GM19324 (cell line): ENCODE results near the gene DAND5.

Experiments used
- ATAC-seq: cut with Tn5 transposase; IDR thresholded peaks from one replicate; pipeline ENCODE4 v1.9.1; 2021; ENCODE audit warnings: mild to moderate bottlenecking, moderate library complexity; ENCODE audit not compliant: unreplicated experiment, low FRiP score

Gene DAND5, protein sequence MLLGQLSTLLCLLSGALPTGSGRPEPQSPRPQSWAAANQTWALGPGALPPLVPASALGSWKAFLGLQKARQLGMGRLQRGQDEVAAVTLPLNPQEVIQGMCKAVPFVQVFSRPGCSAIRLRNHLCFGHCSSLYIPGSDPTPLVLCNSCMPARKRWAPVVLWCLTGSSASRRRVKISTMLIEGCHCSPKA

DNA sequence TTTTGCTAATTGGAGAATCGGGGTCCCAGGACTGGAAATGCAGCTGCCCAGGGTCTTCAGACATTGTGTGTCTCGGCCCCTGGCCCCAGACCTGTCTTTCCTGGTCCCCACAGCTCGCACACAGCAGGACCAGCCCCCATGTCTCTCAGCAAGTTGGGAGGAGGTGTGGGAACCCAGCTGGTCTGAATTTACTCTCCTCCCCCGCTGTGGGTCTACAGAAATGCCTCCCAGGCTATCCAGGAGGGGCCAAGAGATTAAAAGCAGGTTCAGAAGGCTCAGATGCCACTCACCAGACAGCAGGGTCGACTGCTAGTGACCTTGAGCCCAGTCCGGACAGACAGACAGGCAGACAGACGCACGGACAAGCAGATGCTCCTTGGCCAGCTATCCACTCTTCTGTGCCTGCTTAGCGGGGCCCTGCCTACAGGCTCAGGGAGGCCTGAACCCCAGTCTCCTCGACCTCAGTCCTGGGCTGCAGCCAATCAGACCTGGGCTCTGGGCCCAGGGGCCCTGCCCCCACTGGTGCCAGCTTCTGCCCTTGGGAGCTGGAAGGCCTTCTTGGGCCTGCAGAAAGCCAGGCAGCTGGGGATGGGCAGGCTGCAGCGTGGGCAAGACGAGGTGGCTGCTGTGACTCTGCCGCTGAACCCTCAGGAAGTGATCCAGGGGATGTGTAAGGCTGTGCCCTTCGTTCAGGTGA lies at the start of gene DAND5:
Gene DAND5 (plus strand): TSS at position 285 of the 697 bp plus-strand sequence. CDS start 85 bp downstream, at position 370.
- ATAC-seq: no peak

DNA sequence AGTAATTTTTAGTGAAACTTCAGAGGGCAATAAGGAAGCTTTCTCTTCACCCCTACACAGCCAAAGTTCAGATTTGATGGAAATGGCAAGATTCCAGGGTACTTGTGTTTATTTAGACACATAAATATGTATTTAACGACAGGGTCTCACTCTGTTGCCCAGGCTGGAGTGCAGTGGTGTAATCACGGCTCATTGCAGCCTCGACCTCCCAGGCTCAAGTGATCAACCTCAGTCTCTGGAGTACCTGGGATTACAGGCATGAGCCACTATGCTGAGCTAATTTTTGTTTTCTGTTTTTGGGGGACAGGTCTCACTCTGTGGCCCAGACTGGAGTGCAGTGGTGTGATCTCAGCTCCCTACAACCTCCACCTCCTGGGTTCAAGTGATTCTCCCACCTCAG lies 48.3 kb upstream of the DAND5 start:
- no peak for ATAC-seq

DNA sequence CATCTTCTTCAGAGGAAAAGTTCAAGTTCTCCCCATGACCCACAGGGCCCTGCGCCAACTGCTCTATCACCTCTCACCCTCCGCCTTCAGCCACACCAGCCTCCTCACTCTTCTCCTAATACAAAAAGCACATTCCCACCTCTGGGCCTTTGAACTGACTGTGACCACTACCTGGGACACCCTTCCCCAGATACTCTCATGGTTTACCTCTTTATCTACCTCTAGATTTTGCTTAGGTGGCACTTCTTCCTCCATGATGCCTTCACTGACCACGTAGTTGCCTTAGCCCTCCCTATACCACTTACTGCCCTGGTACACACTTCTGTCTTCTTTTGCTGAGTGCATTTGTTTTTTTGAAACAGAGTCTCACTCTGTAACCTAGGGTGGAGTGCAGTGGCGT lies 46.4 kb upstream of the DAND5 start:
- no peak for ATAC-seq

DNA sequence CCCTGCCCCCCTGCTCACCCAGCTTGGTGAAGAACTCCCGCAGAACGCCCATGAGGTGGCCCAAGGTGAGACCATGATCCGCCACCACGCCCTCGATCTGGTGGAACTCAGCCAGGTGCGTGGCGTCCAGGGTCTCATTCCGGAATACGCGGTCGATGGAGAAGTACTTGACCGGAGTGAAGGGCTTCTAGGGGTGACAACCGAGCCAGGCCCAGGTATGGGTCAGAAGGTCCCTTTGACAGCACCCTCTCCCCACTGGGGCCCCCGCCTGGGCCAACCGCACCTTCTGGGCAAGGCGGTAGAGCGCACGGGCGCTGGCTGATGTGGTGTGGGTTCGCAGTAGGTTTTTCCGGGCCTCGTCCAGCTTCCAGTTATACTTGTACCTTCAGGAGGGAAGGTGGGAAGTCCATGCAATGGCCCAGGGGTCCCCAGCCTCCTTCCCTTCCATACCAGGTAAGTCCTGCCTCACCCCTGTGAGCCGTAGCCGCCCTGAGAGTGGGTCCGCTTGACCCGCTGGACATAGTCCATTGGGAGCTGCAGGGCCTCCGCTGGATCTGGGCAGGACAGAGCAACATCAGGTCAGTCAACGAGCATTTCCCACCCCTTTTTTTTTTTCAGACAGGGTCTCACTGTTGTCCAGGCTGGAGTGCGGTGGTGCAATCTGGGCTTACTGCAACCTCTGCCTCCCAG lies 44.6 kb upstream of the DAND5 start:
- ATAC-seq: no peak

DNA sequence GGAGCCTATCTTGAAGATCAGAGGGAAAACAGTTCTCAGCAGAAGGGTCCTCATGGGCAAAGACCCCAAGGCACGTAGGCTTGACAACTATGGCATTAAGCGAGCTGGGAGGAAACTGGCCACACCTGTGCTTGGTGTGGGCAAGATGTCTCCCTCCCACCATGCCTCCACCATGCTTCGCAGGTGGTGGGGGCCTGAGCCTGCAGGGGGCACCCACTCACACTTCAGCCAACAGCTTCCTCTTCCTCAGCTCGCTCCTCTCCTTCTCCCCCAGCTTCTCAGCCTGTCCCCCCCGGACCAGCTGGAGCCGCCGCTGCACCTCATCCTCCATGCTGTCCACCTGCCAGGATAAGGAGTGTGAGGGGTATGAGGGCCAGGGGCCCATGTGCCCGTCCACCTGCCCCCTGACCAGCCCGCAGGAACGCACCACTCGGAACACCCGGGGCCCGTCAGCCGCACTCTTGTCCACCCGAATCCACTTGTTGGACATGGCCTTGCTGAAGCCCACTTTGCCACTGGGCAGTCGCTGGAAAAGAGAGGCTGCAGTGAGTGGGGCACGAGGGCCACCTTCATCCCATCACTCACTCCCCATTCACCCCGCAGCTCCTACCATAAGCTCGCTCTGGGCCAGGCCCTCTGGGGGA lies 39.3 kb upstream of the DAND5 start:
- no peak for ATAC-seq

DNA sequence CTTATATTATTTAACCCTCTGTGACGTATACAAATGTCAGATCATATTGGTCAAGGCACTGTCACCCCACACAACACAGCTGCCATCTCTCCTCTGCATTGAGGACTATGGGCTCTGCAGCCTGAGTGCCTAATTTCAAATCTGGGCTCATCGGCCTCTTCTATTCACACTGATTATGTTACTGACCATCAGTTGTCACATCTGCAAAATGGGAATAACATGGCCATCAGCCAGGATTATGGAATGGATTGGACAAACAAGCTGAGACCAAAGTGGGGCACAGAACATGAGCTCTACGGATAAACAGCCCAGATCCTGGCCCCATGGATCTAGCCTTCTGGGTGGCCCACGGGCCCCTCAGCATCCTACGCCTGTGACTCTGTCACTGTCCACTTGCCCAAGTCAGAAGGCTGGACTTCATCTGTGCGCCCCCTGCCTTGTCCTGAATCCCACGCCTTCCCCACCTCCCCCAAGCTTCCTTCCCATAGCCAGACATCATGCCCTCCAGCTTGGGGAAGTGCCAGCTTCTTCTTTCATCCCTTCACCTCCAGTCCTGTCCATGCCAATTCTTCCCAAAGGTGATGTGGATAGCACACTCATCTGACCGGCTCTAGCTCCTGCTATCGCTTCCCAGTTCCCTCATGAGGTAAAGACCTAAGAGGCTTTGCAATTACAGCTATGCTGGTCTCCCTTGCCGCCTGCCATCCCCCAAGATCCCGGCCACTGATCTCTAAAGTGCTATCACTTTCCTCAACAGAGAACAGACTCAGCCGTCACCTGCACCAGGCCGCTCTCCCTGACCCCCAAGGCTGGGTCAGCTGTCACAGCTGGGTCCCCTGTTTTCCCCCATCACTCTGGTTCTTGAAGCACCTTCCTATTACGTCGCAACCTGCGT lies 36.7 kb upstream of the DAND5 start:
- no peak for ATAC-seq

DNA sequence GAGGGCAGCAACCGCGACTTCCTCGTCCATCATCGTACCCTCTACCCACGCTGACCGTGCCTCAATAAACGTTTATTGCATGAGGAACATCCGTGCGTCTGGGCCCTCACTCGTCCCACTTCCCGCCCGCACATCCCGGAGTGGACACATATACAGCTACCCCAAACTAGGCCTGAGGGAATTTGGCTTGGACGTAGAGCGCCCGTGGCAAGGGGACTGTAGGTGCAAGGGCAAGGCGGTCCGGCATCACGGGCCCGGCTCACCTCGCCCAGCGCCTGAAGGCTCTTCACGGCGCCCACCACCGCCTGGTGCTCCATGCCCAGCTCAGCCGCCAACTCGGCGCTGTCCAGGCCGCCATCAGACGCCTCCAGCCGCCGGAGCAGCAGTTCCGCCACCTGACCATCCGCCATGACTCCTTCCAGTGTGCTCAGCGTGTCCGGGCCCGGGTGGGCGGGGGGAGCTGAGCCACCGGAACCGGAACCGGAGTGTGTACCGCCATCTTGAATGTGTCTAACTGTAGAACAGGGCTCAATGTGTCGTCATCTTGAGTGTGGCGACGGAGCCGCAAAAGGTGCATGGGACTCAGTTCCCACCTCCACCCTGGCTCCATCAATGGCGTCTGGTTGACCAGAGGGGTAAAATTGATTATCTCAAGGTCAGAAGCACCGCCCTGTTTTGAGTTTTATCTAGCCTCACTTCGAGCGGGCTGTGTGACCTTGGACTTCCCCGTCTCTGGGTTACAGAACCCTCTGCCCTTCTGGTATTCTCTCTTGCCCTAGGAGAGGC lies 35.9 kb upstream of the DAND5 start, which contains the start of gene FARSA:
Gene FARSA (minus strand): TSS at position 425 of the 786 bp plus-strand sequence. CDS start 15 bp downstream, at position 410.
- ATAC-seq: peak; percentile 49

DNA sequence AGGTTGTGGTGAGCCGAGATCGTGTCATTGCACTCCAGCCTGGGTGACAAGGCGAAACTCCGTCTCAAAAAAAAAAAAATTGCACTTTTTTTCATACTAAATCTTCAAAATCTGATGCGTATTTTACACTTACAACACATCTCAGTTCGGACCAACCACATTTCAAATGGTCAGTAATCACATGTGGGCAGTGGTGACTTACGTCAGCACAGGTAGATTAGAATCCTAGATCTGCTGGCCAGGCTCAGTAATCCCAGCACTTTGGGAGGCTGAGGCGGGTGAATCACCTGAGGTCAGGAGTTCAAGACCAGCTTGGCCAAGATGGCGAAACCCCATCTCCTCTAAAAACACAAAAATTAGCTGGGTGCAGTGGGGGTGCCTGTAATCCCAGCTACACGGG lies 34.3 kb upstream of the DAND5 start:
- ATAC-seq: no peak

DNA sequence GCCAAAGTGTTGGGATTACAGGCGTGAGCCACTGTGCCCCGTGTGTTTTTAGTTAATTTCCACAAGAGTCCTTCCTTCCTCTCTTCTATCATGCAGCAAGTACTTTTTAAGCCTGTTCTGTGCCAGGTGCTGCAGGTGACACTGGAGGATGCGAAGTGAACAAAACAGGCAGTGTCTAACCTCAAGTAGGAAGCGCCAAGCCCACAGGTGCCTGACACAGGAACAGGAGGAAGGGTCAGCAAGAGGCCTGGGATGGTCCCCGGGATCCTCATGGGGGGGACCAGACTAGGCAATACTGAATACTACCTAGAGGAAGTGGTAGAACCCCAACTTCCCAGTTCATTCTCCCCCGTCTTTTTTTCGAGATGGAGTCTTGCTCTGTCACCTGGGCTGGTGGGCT lies 32.8 kb upstream of the DAND5 start:
- no peak for ATAC-seq

DNA sequence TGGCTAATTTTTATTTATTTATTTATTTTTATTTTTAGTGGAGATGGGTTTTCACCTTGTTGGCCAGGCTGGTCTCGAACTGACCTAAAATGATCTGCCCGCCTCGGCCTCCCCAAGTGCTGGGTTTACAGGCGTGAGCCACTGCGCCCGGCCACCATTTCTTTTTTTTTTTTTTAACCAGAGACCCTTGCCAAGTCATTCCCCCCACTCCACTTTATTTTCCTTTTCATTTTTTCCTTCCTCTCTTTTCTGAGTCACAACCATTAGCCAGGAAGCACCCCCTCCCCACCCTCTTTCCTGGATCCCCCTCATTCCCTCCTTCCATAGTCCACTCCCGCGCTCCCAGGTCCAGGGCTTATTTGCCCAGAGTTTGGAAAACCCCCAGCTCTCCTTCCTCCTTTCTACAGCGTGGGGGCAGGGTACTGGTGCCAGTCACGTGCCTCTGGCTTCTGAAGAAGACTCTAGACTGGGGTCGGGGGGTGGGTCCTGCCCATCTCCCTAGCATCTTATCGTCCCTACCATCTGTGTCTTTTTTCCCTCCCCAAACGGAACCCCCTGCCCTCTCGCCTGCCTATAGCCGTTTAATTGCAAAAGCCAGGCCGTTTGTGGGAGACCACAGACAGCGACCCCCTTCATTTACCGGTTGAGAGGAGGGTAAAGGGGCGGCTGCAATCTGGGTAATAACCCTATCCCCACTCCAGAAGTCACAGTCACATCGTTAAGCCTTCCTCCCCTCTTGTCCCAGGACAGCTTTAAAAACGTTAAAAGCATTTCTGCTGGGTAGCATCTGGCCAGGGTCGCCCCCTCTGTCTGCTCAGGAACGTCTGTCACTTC lies 32.1 kb upstream of the DAND5 start:
- ATAC-seq: no peak

DNA sequence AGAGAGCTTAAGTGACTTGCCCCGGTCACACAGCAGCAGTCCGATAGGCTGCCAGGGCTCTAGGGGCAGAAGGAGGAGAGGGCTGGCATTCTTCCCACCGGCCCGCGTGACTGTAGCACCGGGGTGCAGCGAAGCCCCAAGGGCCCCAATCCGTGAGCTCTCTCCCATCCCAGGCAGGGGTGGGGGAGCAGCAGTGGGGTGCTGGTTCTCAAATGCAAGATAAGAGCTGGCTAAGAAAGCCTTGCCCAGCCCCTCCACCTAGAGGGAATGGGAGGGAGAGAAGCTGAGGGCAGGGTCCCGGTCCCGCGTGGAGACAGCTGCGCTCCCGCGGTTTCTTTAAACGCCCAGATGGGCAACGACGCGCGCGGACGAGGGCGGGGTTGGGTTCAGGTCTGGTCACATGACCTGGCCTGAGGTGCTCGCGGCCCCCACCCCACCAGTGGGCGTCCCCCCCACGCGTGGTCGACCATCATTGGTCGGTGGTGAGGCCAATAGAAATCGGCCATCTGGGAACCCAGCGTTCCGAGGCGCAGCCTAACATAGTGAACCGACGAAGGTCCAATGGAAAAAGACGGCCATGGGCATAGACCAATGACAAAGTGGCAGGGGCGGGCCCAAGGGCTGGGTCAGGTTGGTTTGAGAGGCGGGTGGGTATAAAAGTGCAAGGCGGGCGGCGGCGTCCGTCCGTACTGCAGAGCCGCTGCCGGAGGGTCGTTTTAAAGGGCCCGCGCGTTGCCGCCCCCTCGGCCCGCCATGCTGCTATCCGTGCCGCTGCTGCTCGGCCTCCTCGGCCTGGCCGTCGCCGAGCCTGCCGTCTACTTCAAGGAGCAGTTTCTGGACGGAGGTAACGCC lies 31.2 kb upstream of the DAND5 start, which contains the start of gene CALR:
Gene CALR (plus strand): TSS at position 683 of the 852 bp plus-strand sequence. CDS start 71 bp downstream, at position 754.
- ATAC-seq: peak; percentile 92

DNA sequence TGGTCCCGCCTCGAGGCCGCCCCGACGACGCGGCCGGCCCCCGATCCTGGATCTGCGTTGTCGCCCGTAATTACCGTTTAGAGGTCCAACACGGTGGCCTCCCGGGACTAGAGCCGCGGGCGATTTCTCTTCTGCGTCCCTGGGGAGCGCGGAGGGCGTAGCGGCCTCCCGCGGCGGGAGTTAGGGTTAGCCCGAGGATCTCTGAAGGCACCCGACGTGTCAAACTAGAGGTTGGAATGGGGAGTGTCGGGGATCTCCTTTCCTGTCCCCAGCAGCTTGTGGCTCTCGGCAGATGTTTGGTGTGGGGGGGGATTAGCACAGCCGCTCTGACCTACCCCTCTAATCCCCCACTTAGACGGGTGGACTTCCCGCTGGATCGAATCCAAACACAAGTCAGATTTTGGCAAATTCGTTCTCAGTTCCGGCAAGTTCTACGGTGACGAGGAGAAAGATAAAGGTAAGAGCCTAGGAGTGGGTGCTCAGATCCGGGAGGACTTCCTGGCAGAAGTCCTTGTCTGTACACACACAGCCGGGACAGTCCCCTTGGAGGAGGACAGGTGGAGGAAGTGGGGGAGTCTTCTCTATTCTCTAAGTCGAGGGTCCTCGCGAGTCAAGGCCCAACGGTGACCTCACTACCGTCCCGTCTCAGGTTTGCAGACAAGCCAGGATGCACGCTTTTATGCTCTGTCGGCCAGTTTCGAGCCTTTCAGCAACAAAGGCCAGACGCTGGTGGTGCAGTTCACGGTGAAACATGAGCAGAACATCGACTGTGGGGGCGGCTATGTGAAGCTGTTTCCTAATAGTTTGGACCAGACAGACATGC lies 30.4 kb upstream of the DAND5 start:
- no peak for ATAC-seq

DNA sequence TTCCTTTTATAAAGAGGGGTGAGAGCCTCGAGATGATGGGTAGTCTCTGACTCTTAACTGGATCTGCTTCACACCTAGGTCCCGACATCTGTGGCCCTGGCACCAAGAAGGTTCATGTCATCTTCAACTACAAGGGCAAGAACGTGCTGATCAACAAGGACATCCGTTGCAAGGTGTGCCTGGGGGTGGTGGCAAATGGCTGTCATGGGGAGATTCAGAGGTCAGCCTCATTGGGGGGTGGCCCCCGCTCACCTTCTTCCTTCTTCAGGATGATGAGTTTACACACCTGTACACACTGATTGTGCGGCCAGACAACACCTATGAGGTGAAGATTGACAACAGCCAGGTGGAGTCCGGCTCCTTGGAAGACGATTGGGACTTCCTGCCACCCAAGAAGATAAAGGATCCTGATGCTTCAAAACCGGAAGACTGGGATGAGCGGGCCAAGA lies 29.4 kb upstream of the DAND5 start:
- ATAC-seq: no peak

DNA sequence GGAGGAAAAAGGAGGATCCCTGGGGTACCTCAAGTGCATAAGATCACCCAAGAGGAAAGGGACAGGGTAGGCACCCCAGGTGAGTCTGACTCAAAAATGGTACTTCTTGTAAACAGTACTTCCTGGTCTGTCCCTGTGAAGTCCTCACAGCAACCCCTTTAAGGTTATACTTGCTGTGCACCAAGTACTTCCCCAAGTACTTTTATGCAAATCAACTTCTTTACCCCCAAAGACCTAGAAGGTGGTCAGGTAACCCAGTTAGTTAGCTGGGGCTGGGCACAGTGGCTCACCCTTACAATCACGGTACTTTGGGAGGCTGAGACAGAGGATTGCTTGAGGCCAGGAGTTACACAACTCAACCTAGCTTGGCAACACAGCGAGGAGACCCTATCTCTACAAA lies 28.5 kb upstream of the DAND5 start:
- ATAC-seq: no peak

DNA sequence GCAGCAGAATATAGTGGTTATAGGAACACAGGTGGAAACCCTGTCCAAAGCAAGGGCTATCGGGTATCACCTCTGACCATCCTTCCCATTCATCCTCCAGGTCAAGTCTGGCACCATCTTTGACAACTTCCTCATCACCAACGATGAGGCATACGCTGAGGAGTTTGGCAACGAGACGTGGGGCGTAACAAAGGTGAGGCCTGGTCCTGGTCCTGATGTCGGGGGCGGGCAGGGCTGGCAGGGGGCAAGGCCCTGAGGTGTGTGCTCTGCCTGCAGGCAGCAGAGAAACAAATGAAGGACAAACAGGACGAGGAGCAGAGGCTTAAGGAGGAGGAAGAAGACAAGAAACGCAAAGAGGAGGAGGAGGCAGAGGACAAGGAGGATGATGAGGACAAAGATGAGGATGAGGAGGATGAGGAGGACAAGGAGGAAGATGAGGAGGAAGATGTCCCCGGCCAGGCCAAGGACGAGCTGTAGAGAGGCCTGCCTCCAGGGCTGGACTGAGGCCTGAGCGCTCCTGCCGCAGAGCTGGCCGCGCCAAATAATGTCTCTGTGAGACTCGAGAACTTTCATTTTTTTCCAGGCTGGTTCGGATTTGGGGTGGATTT lies 25.8 kb upstream of the DAND5 start:
- no peak for ATAC-seq

DNA sequence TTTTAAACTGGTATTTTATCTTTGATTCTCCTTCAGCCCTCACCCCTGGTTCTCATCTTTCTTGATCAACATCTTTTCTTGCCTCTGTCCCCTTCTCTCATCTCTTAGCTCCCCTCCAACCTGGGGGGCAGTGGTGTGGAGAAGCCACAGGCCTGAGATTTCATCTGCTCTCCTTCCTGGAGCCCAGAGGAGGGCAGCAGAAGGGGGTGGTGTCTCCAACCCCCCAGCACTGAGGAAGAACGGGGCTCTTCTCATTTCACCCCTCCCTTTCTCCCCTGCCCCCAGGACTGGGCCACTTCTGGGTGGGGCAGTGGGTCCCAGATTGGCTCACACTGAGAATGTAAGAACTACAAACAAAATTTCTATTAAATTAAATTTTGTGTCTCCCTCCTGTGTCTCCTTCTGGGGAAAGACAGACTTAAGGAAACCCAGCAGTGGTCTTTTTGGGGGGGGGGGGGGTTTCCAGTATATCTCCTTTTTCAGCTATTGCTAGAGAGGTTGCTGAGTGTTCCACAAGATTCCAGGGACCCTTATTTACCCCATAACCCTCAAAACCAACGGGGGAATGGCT lies 25.2 kb upstream of the DAND5 start:
- no peak for ATAC-seq
